NCI-H748 treated with DMSO at 0.1 percent for 48 hours (cell line): Measurements from ENCODE around the gene GPC6.

Source experiments
- DNase-seq: peaks from one replicate; lab custom pipeline; 2025; lab: John Stamatoyannopoulos, UW

GPC6 gene

GRCh38 chr13:93853912-93854311 is 627.3 kb downstream of the GPC6 start:
- no peak for DNase-seq

GRCh38 chr13:93857126-93857525 is 630.5 kb downstream of the GPC6 start:
- no peak for DNase-seq

GRCh38 chr13:93859716-93860115 is 633.1 kb downstream of the GPC6 start:
- no peak for DNase-seq

- no peak for DNase-seq
These were observed 635.2 kb downstream of the GPC6 start for GRCh38 chr13:93861818-93862217.

GRCh38 chr13:93862259-93862658 is 635.7 kb downstream of the GPC6 start:
- no peak for DNase-seq

- no peak for DNase-seq
These were observed 638.6 kb downstream of the GPC6 start for GRCh38 chr13:93865235-93865634.

GRCh38 chr13:93867481-93867880 is 640.9 kb downstream of the GPC6 start:
- DNase-seq = no peak

GRCh38 chr13:93872376-93872775 is 645.8 kb downstream of the GPC6 start:
- DNase-seq = no peak

- DNase-seq = no peak
These were observed 646.3 kb downstream of the GPC6 start for GRCh38 chr13:93872786-93873347.

- no peak for DNase-seq
These were observed 648.9 kb downstream of the GPC6 start for GRCh38 chr13:93875547-93875946.

- DNase-seq = no peak
These were observed 649.6 kb downstream of the GPC6 start for GRCh38 chr13:93876236-93876635.

GRCh38 chr13:93878675-93879074 is 652.1 kb downstream of the GPC6 start:
- DNase-seq = no peak

- DNase-seq = no peak
These were observed 654.8 kb downstream of the GPC6 start for GRCh38 chr13:93881411-93881810.

GRCh38 chr13:93882086-93882651 is 655.6 kb downstream of the GPC6 start:
- no peak for DNase-seq

GRCh38 chr13:93889430-93889951 is 662.9 kb downstream of the GPC6 start:
- no peak for DNase-seq

- DNase-seq = no peak
These were observed 673.4 kb downstream of the GPC6 start for GRCh38 chr13:93899981-93900380.

GRCh38 chr13:93900731-93901130 is 674.1 kb downstream of the GPC6 start:
- no peak for DNase-seq

GRCh38 chr13:93903909-93904308 is 677.3 kb downstream of the GPC6 start:
- DNase-seq = no peak

GRCh38 chr13:93915269-93915809 is 688.7 kb downstream of the GPC6 start:
- no peak for DNase-seq

GRCh38 chr13:93922063-93922855 is 695.7 kb downstream of the GPC6 start:
- no peak for DNase-seq

GRCh38 chr13:93925990-93926389 is 699.4 kb downstream of the GPC6 start:
- no peak for DNase-seq

- DNase-seq = no peak
These were observed 699.8 kb downstream of the GPC6 start for GRCh38 chr13:93926425-93926824.

- DNase-seq = no peak
These were observed 700.8 kb downstream of the GPC6 start for GRCh38 chr13:93927431-93927830.
